K562 (cell line): ENCODE data around the gene TMEM41A. TPM values are rescaled to one million over a fixed set of nuclear protein-coding genes. Genes with fewer than 3 reads are reported as not detected.
A peak's percentile ranks its signal among the peaks of the same experiment; 100 is the strongest.

Experiments used
- ELF4 ChIP-seq: fragments of 450-650 bp; formaldehyde crosslinking; IDR thresholded peaks from 2 replicates; pipeline ENCODE4 v1.4.0; 2022; ENCODE audit warnings: missing genetic modification characterization
- ETV5 ChIP-seq: sonication (generic); formaldehyde crosslinking; IDR thresholded peaks from 2 replicates; pipeline ENCODE4 v1.4.0; 2020; ENCODE audit warnings: low read depth, mild to moderate bottlenecking, missing genetic modification reagents
- FOXK1 ChIP-seq: sonication (generic); formaldehyde crosslinking; IDR thresholded peaks from 2 replicates; pipeline ENCODE4 v1.8.0; 2022; ENCODE audit warnings: missing genetic modification reagents, mild to moderate bottlenecking, borderline replicate concordance
- MYBL2 ChIP-seq, 2 experiments: fragments of 450-650 bp in 1 of 2; sonication (generic) in 1 of 2; formaldehyde crosslinking in 1 of 2; IDR thresholded peaks; 2 replicates each; pipeline versions ENCODE4 v1.6.1 to v1.8.1; 2017 to 2022; ENCODE audit warnings: borderline replicate concordance in 1 of 2, inconsistent platforms in 1 of 2, low read depth in 1 of 2, mild to moderate bottlenecking in 1 of 2, missing genetic modification reagents in 1 of 2, moderate library complexity in 1 of 2
- REST ChIP-seq, 2 experiments: fragments of 450-650 bp; formaldehyde crosslinking in 1 of 2; IDR thresholded peaks; 2 replicates each; pipeline versions ENCODE4 v1.4.0 to v1.6.1; 2014 to 2020; ENCODE audit warnings: mild to moderate bottlenecking in 2 of 2, borderline replicate concordance in 1 of 2, low read depth in 1 of 2
- SREBF1 ChIP-seq: fragments of 150-350 bp; IDR thresholded peaks from 2 replicates; pipeline ENCODE4 v1.6.1; 2014; ENCODE audit warnings: antibody characterized with exemption, low read depth, low read length, borderline replicate concordance
- TFAM ChIP-seq: fragments of 250-450 bp; sonication (Bioruptor Pico); conservative IDR thresholded peaks from 2 replicates; pipeline ENCODE4 v1.5.0; 2021; ENCODE audit warnings: mild to moderate bottlenecking, moderate library complexity
- ZBTB17 ChIP-seq: fragments of 450-650 bp; formaldehyde crosslinking; IDR thresholded peaks from 2 replicates; pipeline ENCODE4 v1.4.0; 2020; ENCODE audit warnings: mild to moderate bottlenecking
- ZBTB34 ChIP-seq: fragments of 250-450 bp; sonication (Bioruptor Pico); IDR thresholded peaks from 2 replicates; pipeline ENCODE4 v1.8.0; 2021; ENCODE audit warnings: mild to moderate bottlenecking, moderate library complexity
- ZNF12 ChIP-seq: sonication (generic); formaldehyde crosslinking; IDR thresholded peaks from 2 replicates; pipeline ENCODE4 v1.4.0; 2020; ENCODE audit warnings: mild to moderate bottlenecking, missing genetic modification reagents
- polyA plus RNA-seq, 8 experiments: library from polyadenylated mRNA; depleted of rRNA in 4 of 8; stranded (reverse) in 5 of 8; unstranded in 3 of 8; fragments of >200 nt; fragmentation: Nextera tagmentation in 2 of 8; fragmentation: Illumina TruSeq in 1 of 8; extraction: Ambion mirVana in 2 of 8; extraction: Trizol in 1 of 8; gene quantifications; 2 replicates each; pipeline versions ENCODE4 v1.2.1 to v1.2.3, GENCODE V29; 2011 to 2014; ENCODE audit warnings: inconsistent platforms in 1 of 8, missing spikeins in 1 of 8
- total RNA-seq, 7 experiments: library from RNA; depleted of rRNA in 6 of 7; stranded (reverse); fragments of >200 nt in 6 of 7; fragmentation: Illumina TruSeq in 2 of 7; extraction: Trizol in 2 of 7; gene quantifications; 2 replicates each; pipeline versions ENCODE4 v1.2.1 to v1.2.3, GENCODE V29; 2011 to 2021; ENCODE audit warnings: low replicate concordance in 1 of 7
- TF ChIP-seq, protein P1 (sequence below): fragments of 250-450 bp; sonication (Bioruptor Pico); IDR thresholded peaks from 2 replicates; pipeline ENCODE4 v1.8.0; 2022; ENCODE audit warnings: moderate library complexity, mild to moderate bottlenecking, inconsistent platforms
- TF ChIP-seq, protein P2 (sequence below): sonication (generic); formaldehyde crosslinking; IDR thresholded peaks from 2 replicates; pipeline ENCODE4 v1.8.1; 2023; ENCODE audit warnings: mild to moderate bottlenecking, missing genetic modification reagents

TMEM41A gene
- total and polyA plus RNA-seq, 9 of the 15 experiments (the other 6 are each of a cell fraction or from before 2014, with no cell fraction given): 22.5 to 65.9 (median 31.5) TPM

GRCh38 chr3:185498503-185499396 is at the start of gene TMEM41A (continued):
- TF ChIP-seq FOXK1 (CRISPR knock-in tag): 0 out of 2 replicates have a peak, but pooled peaks have one; percentile 70
- no peak for TF ChIP-seq REST (IDR thresholded peaks at IDR 0.05; ENCODE audit: borderline replicate concordance)
- peak; percentile 78 for TF ChIP-seq REST (CRISPR knock-in tag; IDR thresholded peaks at IDR 0.05; ENCODE audit: low read depth)
- no peak for TF ChIP-seq ELF4 (CRISPR knock-in tag)
- TF ChIP-seq ETV5 (CRISPR knock-in tag): peak; percentile 68
- TF ChIP-seq TFAM: no peak
- TF ChIP-seq ZBTB34 (CRISPR knock-in tag): no peak
- TF ChIP-seq ZBTB17: peak; percentile 73
- TF ChIP-seq, protein P1, sequence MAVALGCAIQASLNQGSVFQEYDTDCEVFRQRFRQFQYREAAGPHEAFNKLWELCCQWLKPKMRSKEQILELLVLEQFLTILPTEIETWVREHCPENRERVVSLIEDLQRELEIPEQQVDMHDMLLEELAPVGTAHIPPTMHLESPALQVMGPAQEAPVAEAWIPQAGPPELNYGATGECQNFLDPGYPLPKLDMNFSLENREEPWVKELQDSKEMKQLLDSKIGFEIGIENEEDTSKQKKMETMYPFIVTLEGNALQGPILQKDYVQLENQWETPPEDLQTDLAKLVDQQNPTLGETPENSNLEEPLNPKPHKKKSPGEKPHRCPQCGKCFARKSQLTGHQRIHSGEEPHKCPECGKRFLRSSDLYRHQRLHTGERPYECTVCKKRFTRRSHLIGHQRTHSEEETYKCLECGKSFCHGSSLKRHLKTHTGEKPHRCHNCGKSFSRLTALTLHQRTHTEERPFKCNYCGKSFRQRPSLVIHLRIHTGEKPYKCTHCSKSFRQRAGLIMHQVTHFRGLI (CRISPR knock-in tag): no peak
- TF ChIP-seq ZNF12: peak; percentile 81
- TF ChIP-seq, protein P2, sequence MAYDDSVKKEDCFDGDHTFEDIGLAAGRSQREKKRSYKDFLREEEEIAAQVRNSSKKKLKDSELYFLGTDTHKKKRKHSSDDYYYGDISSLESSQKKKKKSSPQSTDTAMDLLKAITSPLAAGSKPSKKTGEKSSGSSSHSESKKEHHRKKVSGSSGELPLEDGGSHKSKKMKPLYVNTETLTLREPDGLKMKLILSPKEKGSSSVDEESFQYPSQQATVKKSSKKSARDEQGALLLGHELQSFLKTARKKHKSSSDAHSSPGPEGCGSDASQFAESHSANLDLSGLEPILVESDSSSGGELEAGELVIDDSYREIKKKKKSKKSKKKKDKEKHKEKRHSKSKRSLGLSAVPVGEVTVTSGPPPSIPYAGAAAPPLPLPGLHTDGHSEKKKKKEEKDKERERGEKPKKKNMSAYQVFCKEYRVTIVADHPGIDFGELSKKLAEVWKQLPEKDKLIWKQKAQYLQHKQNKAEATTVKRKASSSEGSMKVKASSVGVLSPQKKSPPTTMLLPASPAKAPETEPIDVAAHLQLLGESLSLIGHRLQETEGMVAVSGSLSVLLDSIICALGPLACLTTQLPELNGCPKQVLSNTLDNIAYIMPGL: peak; percentile 88
- no peak for TF ChIP-seq SREBF1
- 0 out of 2 replicates have a peak, but pooled peaks have one; percentile 9 for TF ChIP-seq MYBL2 (IDR thresholded peaks at IDR 0.05; ENCODE audit: low read depth)
- no peak for TF ChIP-seq MYBL2 (CRISPR knock-in tag; IDR thresholded peaks at IDR 0.05; ENCODE audit: borderline replicate concordance)
